CD8-positive, alpha-beta memory T cell (primary cell): ENCODE measurements around the gene COMMD10. TPM values are rescaled to one million over a fixed set of nuclear protein-coding genes. Genes with fewer than 3 reads are reported as not detected.

ENCODE experiments used
- CTCF ChIA-PET: fragments of 350-600 bp; sonication (Branson Sonifier 250); formaldehyde crosslinking; loops from one replicate; lab custom pipeline; 2021; ENCODE audit warnings: antibody characterized with exemption; lab: Charles Lee
- POLR2A ChIA-PET: fragments of 350-600 bp; sonication (Branson Sonifier 250); formaldehyde crosslinking; loops from one replicate; lab custom pipeline; 2021; ENCODE audit warnings: antibody characterized with exemption; lab: Charles Lee
- DNase-seq, 5 donors: peaks; one replicate each; pipeline versions ENCODE4 v3.0.0 to v3.0.0-alpha.2; 2020 to 2022; ENCODE audit warnings: mixed read lengths in 1 of 5
- H3K27ac ChIP-seq: one replicate; pipeline ENCODE4 v1.7.0; 2013; ENCODE audit warnings: low read depth, mild to moderate bottlenecking, low read length, moderate library complexity
- H3K27me3 ChIP-seq: 2 replicates; pipeline ENCODE4 v1.7.0; 2013; ENCODE audit warnings: low read length, mild to moderate bottlenecking; ENCODE audit not compliant: insufficient read depth, poor library complexity, severe bottlenecking
- H3K36me3 ChIP-seq: 2 replicates; pipeline ENCODE4 v1.7.0; 2013; ENCODE audit warnings: mild to moderate bottlenecking, low read length, moderate library complexity; ENCODE audit not compliant: insufficient read depth
- H3K4me1 ChIP-seq: 2 replicates; pipeline ENCODE4 v1.7.0; 2013; ENCODE audit warnings: mild to moderate bottlenecking, low read length, moderate library complexity; ENCODE audit not compliant: insufficient read depth
- H3K4me3 ChIP-seq: 2 replicates; pipeline ENCODE4 v1.7.0; 2013; ENCODE audit warnings: mild to moderate bottlenecking, low read length
- H3K9me3 ChIP-seq: 2 replicates; pipeline ENCODE4 v1.7.0; 2013; ENCODE audit warnings: mild to moderate bottlenecking, low read length
- H3K27ac Mint-ChIP-seq, 8 donors: one replicate each; pipeline ENCODE4 v1.8.0; 2020 to 2021; ENCODE audit warnings: mixed read lengths in 8 of 8, mild to moderate bottlenecking in 6 of 8, inconsistent platforms in 3 of 8, moderate library complexity in 3 of 8
- H3K27me3 Mint-ChIP-seq, 2 donors: one replicate each; pipeline ENCODE4 v1.8.0; 2020 to 2021; ENCODE audit warnings: mixed read lengths in 2 of 2, mild to moderate bottlenecking in 1 of 2, moderate library complexity in 1 of 2
- H3K36me3 Mint-ChIP-seq, 3 donors: one replicate each; pipeline ENCODE4 v1.8.0; 2020 to 2021; ENCODE audit warnings: mixed read lengths in 3 of 3, inconsistent platforms in 1 of 3, mild to moderate bottlenecking in 1 of 3
- H3K4me1 Mint-ChIP-seq, 3 donors: one replicate each; pipeline ENCODE4 v1.8.0; 2020 to 2021; ENCODE audit warnings: mixed read lengths in 3 of 3, inconsistent platforms in 1 of 3, mild to moderate bottlenecking in 1 of 3
- H3K4me3 Mint-ChIP-seq, 7 donors: one replicate each; pipeline ENCODE4 v1.8.0; 2020 to 2021; ENCODE audit warnings: mixed read lengths in 7 of 7, mild to moderate bottlenecking in 6 of 7, moderate library complexity in 4 of 7, inconsistent platforms in 2 of 7
- H3K9me3 Mint-ChIP-seq, 5 donors: one replicate each; pipeline ENCODE4 v1.8.0; 2020 to 2022; ENCODE audit warnings: mixed read lengths in 5 of 5, mild to moderate bottlenecking in 3 of 5, moderate library complexity in 2 of 5, inconsistent platforms in 1 of 5
- polyA plus RNA-seq: library from polyadenylated mRNA; unstranded; fragments of 300-500 nt; fragmentation: Illumina TruSeq; gene quantifications from one replicate; pipeline ENCODE4 v1.2.3, GENCODE V29; 2021
- total RNA-seq, 2 experiments: library from RNA; stranded (reverse); gene quantifications; one replicate each; pipeline ENCODE4 v1.2.3, GENCODE V29; 2021

The COMMD10 gene
- total and polyA plus RNA-seq, 3 experiments from 2014 or later = 13.8 to 35.9 (median 17.4) TPM

GRCh38 chr5:116315531-116315930 lies 230.7 kb downstream of the COMMD10 start:
- H3K36me3 Mint-ChIP-seq = peaks cover 56 to 96% (median 88%) of the 10 kb centered on the region in 3 donors
- no peaks in the 10 kb centered on the region for H3K27me3 ChIP-seq
- peaks cover 27 to 60% (median 38%) of the 10 kb centered on the region in 5 donors for H3K9me3 Mint-ChIP-seq
- no peaks in the 10 kb centered on the region for H3K9me3 ChIP-seq
- ChIA-PET POLR2A (no interaction called here), CTCF (no interaction called here)
- H3K27ac ChIP-seq = no peak overlapping the region
- no peak for DNase-seq
- H3K4me1 Mint-ChIP-seq = peaks cover 8 to 19% (median 16%) of the 10 kb centered on the region in 3 donors
- H3K4me1 ChIP-seq = no peaks in the 10 kb centered on the region
- H3K36me3 ChIP-seq = peaks cover 13% of the 10 kb centered on the region
- no peak overlapping the region for H3K4me3 Mint-ChIP-seq
- H3K4me3 ChIP-seq = no peak overlapping the region
- H3K27me3 Mint-ChIP-seq = no peaks in the 10 kb centered on the region
- no peak overlapping the region for H3K27ac Mint-ChIP-seq

- no peak overlapping the region for H3K27ac ChIP-seq
- Mint-ChIP-seq H3K27ac (no peak overlapping the region), H3K4me1 (peaks cover 2 to 6% (median 4%) of the 10 kb centered on the region in 3 donors), H3K4me3 (no peak overlapping the region), H3K9me3 (peaks cover 18 to 69% (median 39%) of the 10 kb centered on the region in 5 donors), H3K36me3 (peaks cover 52 to 96% (median 91%) of the 10 kb centered on the region in 3 donors), H3K27me3 (no peaks in the 10 kb centered on the region)
- no peaks in the 10 kb centered on the region for H3K9me3 ChIP-seq
- no peaks in the 10 kb centered on the region for H3K4me1 ChIP-seq
- ChIA-PET CTCF (no interaction called here), POLR2A (no interaction called here)
- peaks cover 13% of the 10 kb centered on the region for H3K36me3 ChIP-seq
- DNase-seq = no peak
- H3K27me3 ChIP-seq = no peaks in the 10 kb centered on the region
- no peak overlapping the region for H3K4me3 ChIP-seq
Observed at GRCh38 chr5:116318091-116318854, 233.4 kb downstream of the COMMD10 start.

- DNase-seq = no peak
- no peak overlapping the region for H3K4me3 ChIP-seq
- ChIA-PET CTCF (no interaction called here), POLR2A (no interaction called here)
- Mint-ChIP-seq H3K4me3 (no peak overlapping the region), H3K27me3 (no peaks in the 10 kb centered on the region), H3K9me3 (peaks cover 22 to 76% (median 46%) of the 10 kb centered on the region in 5 donors), H3K4me1 (no peaks in the 10 kb centered on the region), H3K27ac (no peak overlapping the region), H3K36me3 (peaks cover 49 to 96% (median 85%) of the 10 kb centered on the region in 3 donors)
- no peaks in the 10 kb centered on the region for H3K4me1 ChIP-seq
- no peak overlapping the region for H3K27ac ChIP-seq
- no peaks in the 10 kb centered on the region for H3K9me3 ChIP-seq
- no peaks in the 10 kb centered on the region for H3K27me3 ChIP-seq
- peaks cover 13% of the 10 kb centered on the region for H3K36me3 ChIP-seq
Observed at GRCh38 chr5:116320486-116320885, 235.7 kb downstream of the COMMD10 start.

GRCh38 chr5:116329503-116329902 lies 244.7 kb downstream of the COMMD10 start:
- peaks cover 24 to 80% (median 60%) of the 10 kb centered on the region in 5 donors for H3K9me3 Mint-ChIP-seq
- Histone ChIP-seq H3K9me3 (no peaks in the 10 kb centered on the region), H3K4me3 (no peak overlapping the region), H3K36me3 (no peaks in the 10 kb centered on the region), H3K4me1 (no peaks in the 10 kb centered on the region), H3K27ac (no peak overlapping the region), H3K27me3 (no peaks in the 10 kb centered on the region)
- ChIA-PET CTCF (no interaction called here), POLR2A (no interaction called here)
- no peaks in the 10 kb centered on the region for H3K27me3 Mint-ChIP-seq
- H3K4me1 Mint-ChIP-seq = no peaks in the 10 kb centered on the region
- H3K36me3 Mint-ChIP-seq = peaks cover 15 to 90% (median 66%) of the 10 kb centered on the region in 3 donors
- no peak for DNase-seq
- no peak overlapping the region for H3K4me3 Mint-ChIP-seq
- H3K27ac Mint-ChIP-seq = no peak overlapping the region

GRCh38 chr5:116340799-116341198 lies 256.0 kb downstream of the COMMD10 start:
- no peak for DNase-seq
- Mint-ChIP-seq H3K9me3 (peaks cover 45 to 72% (median 49%) of the 10 kb centered on the region in 5 donors), H3K27me3 (no peaks in the 10 kb centered on the region), H3K4me1 (no peaks in the 10 kb centered on the region), H3K4me3 (peak overlapping the region in 1 of 7 donors; percentile 27), H3K27ac (no peak overlapping the region), H3K36me3 (peaks cover 10 to 55% (median 12%) of the 10 kb centered on the region in 3 donors)
- CTCF ChIA-PET = no interaction called here
- Histone ChIP-seq H3K4me3 (no peak overlapping the region), H3K9me3 (peaks cover 4% of the 10 kb centered on the region), H3K36me3 (no peaks in the 10 kb centered on the region), H3K27ac (no peak overlapping the region), H3K27me3 (no peaks in the 10 kb centered on the region), H3K4me1 (no peaks in the 10 kb centered on the region)
- POLR2A ChIA-PET = no interaction called here

Other genes starting within 250 kb of the COMMD10 start
- gene ATG12, start 243.5 kb upstream of the COMMD10 start, total RNA-seq = 10 to 100 TPM; 39.4 to 44.6 TPM
- gene ATG12, start 243.5 kb upstream of the COMMD10 start, polyA plus RNA-seq = 114 TPM
- 10 to 100 TPM; 62.1 to 73.6 TPM for gene AP3S1, start 243.1 kb upstream of the COMMD10 start, total RNA-seq
- gene AP3S1, start 243.1 kb upstream of the COMMD10 start, polyA plus RNA-seq = 77.5 TPM
- under 1 TPM in 1 of 2 experiments, not detected in 1; 0.18 TPM for gene LVRN, start 122.5 kb upstream of the COMMD10 start, total RNA-seq
- gene LVRN, start 122.5 kb upstream of the COMMD10 start, polyA plus RNA-seq = not detected
- gene ARL14EPL, start 52.6 kb upstream of the COMMD10 start, total RNA-seq = not detected
- gene ARL14EPL, start 52.6 kb upstream of the COMMD10 start, polyA plus RNA-seq = not detected